Inflammatory macrophage treated with lipopolysaccharide for 1 hour (primary cell): ENCODE measurements around the gene ZNF274.
"Not testable (repeated sequence)": the region's sequence is repeated elsewhere in the genome, so short reads cannot be mapped to it uniquely, and the experiment has no call there.

Experiments
- DNase-seq, 2 donors: peaks; one replicate each; pipeline ENCODE4 v3.0.0-alpha.2; 2020 to 2022

ZNF274 gene

GRCh38 chr19:58182989-58183816 is at the start of gene ZNF274:
Gene ZNF274 (plus strand): TSS chr19:58183061. CDS start chr19:58183966, 905 bp downstream.
- peak; percentile 90 to 93 for DNase-seq

- no peak for DNase-seq
Measured at GRCh38 chr19:58134244-58134643, 48.6 kb upstream of the ZNF274 start.

GRCh38 chr19:58145849-58146248 is 37.0 kb upstream of the ZNF274 start:
- no peak for DNase-seq

- DNase-seq = not testable (repeated sequence)
Measured at GRCh38 chr19:58147475-58147874, 35.4 kb upstream of the ZNF274 start.

GRCh38 chr19:58150328-58150921 is 32.4 kb upstream of the ZNF274 start, which contains the start of gene ZNF329:
Gene ZNF329 (minus strand): TSS chr19:58150789. CDS start chr19:58129503, 21,286 bp downstream.
- DNase-seq = peak; percentile 81 to 96

- DNase-seq = no peak
Measured at GRCh38 chr19:58153386-58153785, 29.5 kb upstream of the ZNF274 start.

GRCh38 chr19:58154287-58154678 is 28.6 kb upstream of the ZNF274 start:
- DNase-seq = no peak

GRCh38 chr19:58154679-58155648 is 27.9 kb upstream of the ZNF274 start:
- peak; percentile 92 to 96 for DNase-seq

- DNase-seq = no peak
Measured at GRCh38 chr19:58157045-58157728, 25.7 kb upstream of the ZNF274 start.

- no peak for DNase-seq
Measured at GRCh38 chr19:58166268-58166667, 16.6 kb upstream of the ZNF274 start.

GRCh38 chr19:58166708-58167280 is 16.1 kb upstream of the ZNF274 start:
- DNase-seq = no peak

- DNase-seq = no peak
Measured at GRCh38 chr19:58170860-58171259, 12.0 kb upstream of the ZNF274 start.

- peak; percentile 35 to 54 for DNase-seq
Measured at GRCh38 chr19:58181902-58182576, 822 bp upstream of the ZNF274 start.

GRCh38 chr19:58182577-58182988 is 278 bp upstream of the ZNF274 start:
- DNase-seq = peak in 1 of 2 donors; percentile 95

GRCh38 chr19:58183817-58184215 is 955 bp downstream of the ZNF274 start:
- DNase-seq = peak in 1 of 2 donors; percentile 94

GRCh38 chr19:58196901-58197616 is 14.2 kb downstream of the ZNF274 start:
- peak; percentile 35 to 36 for DNase-seq

GRCh38 chr19:58203814-58204475 is 21.1 kb downstream of the ZNF274 start:
- no peak for DNase-seq

- no peak for DNase-seq
Measured at GRCh38 chr19:58204566-58204965, 21.7 kb downstream of the ZNF274 start.

- no peak for DNase-seq
Measured at GRCh38 chr19:58209577-58209976, 26.7 kb downstream of the ZNF274 start.
